HG03097 (cell line): ENCODE measurements around the gene PPP2R3C.
"Not testable (repeated sequence)": the region's sequence is repeated elsewhere in the genome, so short reads cannot be mapped to it uniquely, and the experiment has no call there.

ENCODE experiments used
- ATAC-seq: cut with Tn5 transposase; IDR thresholded peaks from one replicate; pipeline ENCODE4 v1.9.1; 2021; ENCODE audit not compliant: unreplicated experiment, low FRiP score

The PPP2R3C gene

GRCh38 chr14:35121887-35122695 lies at the start of gene PPP2R3C, which contains the start of gene PRORP:
PPP2R3C (minus strand) TSS chr14:35121990; CDS start chr14:35121959, 31 bp downstream.
PRORP (plus strand) TSS chr14:35122552; CDS start chr14:35123246, 694 bp downstream.
- peak; percentile 70 for ATAC-seq

- no peak for ATAC-seq
Measured at GRCh38 chr14:35167496-35167895, 45.7 kb upstream of the PPP2R3C start.

DNA sequence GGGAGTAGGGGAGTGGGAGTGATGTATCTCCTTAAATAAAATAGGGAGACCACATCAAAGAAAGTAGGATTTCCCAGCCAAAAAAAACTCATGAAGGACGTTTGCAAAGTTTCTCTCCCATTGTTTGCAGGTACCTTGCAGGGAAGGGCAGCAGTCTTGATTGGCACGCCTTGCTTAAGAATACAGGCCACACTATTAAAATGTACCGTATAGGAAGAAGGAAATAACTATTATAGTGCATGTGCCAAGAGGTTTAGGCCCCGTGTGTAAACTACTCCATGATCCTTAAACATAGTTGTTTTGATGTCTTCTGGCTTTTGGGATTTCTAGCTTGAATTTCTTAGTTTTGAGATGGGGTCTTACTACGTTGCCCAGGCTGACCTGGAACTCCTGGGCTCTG lies 43.1 kb upstream of the PPP2R3C start:
- ATAC-seq = no peak

DNA sequence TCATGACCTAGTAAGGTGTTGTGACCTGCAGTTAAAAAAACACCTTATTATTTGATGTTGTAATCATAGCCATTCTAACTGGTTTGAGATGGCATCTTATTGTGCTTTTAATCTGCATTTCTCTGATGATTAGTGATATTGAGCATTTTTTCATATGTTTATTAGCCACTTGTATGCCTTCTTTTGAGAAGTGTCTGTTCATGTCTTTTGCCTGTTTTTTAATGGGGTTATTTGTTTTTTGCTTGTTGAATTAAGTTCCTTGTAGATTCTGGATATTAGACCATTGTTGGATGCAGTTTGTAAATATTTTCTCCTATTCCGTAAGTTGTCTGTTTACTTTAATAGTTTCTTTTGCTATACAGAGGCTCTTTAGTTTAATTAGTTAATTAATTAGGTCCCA lies 41.6 kb upstream of the PPP2R3C start:
- no peak for ATAC-seq

- ATAC-seq = no peak
Measured at GRCh38 chr14:35161231-35161630, 39.4 kb upstream of the PPP2R3C start.

DNA sequence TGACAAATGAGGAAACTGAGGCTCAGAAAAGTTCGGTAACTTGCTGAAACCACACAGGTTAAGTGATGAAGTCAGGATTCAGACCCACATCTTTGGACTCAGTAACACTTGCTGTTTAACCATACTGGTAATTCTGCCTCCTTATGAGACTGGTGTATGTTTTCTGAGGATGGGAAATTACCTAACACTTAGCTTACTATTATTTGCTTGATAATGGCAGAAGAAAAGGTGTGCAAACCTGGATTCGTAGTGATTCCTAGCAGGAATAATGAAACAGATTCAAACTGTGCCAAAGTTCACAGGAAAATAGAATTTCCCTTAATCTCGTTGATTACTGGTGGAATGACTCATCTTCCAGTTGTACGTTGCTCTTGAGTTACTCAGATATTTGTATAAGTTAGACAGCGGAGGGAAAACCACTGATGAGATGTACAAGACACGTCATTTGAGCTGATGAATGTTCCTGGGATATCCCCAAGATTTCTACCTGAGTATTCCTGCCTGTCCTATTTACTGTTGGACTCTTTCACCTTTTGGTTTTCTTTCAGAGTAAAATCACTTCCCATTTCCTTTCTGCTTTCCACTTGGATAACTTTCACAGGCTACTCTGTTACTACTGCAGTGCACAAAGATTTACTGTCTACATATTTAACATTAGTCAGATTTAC lies 38.1 kb upstream of the PPP2R3C start:
- ATAC-seq = no peak

DNA sequence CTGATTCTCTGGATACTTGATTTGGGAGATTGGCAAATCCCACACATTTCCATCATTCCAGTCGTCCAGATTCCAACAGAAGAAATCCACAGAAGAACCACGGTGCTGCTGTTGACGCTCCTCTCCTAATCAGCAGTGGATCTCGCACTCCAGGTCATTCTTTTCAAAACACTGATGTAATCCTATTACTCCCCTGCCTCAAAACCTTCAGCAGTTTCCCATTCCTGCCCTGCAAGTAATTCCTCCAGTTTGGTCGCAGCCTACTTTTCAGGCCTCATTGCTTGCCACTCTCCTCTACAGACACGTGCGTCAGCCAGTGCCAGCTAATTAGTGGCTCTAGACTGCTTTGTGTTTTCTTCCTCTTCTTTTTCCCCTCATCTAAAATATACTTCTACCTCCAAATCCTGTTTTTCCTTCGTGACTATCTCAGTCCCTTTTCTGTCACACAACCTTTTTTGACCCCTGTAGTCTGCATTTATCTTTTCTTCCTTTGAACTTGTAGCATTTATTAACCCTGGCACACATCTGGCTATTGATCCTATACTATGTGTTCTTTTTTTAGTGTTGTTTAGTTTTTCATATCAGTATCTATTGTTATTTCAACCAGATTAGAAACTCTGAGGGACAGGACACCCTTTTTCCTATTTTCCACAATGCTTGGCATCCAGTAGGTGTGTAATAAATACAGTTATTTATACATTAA lies 37.3 kb upstream of the PPP2R3C start:
- no peak for ATAC-seq

GRCh38 chr14:35158491-35158890 lies 36.7 kb upstream of the PPP2R3C start:
- no peak for ATAC-seq

DNA sequence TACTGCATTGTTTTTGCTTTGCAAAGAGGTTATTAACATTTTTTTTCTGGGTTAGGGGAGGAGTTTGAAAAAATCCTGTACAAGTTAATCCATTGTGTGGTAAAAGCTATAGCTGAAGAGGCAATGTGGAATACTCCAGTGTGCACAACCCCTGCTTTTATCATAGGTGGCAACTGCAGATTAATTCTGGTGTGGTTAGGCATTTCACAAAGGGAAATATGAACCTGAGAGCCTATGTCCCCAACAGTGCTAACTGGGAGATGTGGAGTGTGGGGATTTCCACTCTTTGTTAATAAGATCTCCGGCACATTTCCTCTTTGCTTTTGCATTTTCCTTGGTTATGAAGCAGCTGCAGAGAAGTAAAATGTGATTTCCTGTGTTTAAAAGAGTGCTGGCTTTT lies 34.2 kb upstream of the PPP2R3C start:
- ATAC-seq = no peak

- no peak for ATAC-seq
Measured at GRCh38 chr14:35154016-35154415, 32.2 kb upstream of the PPP2R3C start.

- not testable (repeated sequence) for ATAC-seq
Measured at GRCh38 chr14:35152531-35152930, 30.7 kb upstream of the PPP2R3C start.

DNA sequence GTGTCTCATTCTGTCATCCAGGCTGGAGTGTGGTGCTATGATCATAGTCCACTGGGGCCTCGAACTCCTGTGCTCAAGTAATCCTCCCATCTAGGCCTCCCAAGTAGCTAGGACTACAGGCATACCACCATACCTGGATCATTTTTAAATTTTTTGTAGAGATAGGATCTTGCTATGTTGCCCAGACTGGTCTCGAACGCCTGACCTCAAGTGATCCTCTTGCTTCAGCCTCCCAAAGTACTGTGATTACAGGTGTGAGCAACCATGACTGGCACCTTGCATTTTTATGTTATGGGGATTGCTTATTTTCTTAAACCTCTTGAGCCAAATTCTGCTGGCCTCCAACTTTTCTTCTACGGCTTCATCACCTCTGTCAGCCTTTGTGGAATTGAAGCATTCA lies 27.4 kb upstream of the PPP2R3C start:
- no peak for ATAC-seq

GRCh38 chr14:35147711-35148110 lies 25.9 kb upstream of the PPP2R3C start:
- no peak for ATAC-seq

DNA sequence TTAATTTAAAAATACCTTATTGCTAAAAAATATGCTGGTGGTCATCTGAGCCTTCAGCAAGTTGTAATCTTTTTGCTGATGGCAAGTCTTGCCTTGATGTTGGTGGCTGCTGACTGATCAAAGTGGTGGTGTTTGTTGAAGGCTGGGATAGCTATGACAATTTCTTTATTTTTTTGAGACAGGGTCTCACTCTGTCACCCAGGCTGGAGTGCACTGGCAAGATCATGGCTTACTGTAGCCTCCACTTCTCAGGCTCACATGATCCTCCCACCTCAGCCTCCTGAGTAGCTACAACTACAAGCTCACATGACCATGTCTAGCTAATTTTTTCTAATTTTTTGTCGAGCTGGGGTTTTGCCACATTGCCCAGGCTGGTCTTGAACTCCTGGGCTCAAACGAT lies 25.4 kb upstream of the PPP2R3C start:
- ATAC-seq = no peak

DNA sequence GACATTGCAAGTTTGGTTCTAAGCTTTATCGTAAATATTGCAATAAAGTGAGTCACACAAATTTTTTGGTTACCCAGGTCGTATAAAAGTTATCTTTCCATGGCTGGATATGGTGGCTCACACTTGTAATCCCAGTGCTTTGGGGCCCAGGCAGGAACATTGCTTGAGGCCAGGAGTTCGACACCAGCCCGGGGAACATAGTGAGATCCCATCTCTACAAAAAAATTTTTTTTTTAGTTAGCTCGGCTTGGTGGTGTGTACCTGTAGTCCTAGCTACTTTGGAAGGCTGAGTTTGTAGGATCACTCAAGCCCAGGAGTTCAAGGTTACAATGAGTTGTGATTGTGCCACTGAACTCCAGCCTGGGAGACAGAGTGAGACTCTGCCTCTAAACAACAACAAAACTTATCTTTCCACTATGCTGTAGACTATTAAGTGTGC lies 24.9 kb upstream of the PPP2R3C start:
- ATAC-seq = no peak

DNA sequence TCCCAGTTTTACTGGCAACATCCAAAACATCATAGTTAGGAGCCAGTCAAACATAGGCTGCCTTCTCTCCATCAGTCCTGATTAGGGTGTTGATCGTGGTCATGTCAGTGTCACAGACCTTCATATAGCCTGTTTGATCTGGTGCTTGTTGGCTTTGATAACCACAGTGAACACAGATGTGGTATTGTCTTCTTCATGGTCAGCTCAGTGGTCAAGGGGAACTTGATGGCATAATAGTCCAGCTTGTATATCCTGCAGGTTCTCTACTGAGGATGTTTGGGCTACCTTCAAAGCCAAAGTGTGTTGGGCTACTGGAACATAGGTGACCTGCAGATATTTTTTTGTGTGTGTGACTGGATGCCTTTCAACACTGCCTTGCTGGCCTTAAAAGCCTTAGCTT lies 22.2 kb upstream of the PPP2R3C start:
- no peak for ATAC-seq

- ATAC-seq = no peak
Measured at GRCh38 chr14:35140718-35141581, 19.2 kb upstream of the PPP2R3C start.

DNA sequence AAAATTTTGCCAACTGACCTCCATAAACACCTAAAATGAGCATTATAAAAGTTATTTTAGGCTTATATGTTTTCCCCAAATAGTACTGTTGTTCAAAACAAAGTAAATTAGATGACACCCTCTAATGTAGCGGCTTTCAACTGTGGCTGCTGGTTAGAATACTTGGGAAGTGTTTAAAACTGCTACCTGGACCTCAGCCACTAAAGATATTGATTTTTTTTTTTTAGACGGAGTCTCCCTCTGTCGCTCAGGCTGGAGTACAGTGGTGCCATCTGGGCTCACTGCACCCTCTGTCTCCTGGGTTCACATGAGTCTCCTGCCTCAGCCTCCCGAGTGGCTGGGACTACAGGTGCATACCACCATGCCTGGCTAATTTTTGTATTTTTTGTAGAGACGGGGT lies 16.8 kb upstream of the PPP2R3C start:
- ATAC-seq = no peak

GRCh38 chr14:35134329-35135123 lies 12.7 kb upstream of the PPP2R3C start:
- no peak for ATAC-seq
